ENCODE measurements around the gene UNC5C.
"Not testable (repeated sequence)": the region's sequence is repeated elsewhere in the genome, so short reads cannot be mapped to it uniquely, and the experiment has no call there.

GRCh38 chr4:95134016-95134415 is 414.8 kb downstream of the UNC5C start:
- TF ChIP-seq FOXA1 (IDR thresholded peaks at IDR 0.05); ELF4 (IDR thresholded peaks at IDR 0.05); FOXM1 (IDR thresholded peaks at IDR 0.05; ENCODE audit: borderline replicate concordance); FOXK2 (IDR thresholded peaks at IDR 0.05); TARDBP (IDR thresholded peaks at IDR 0.05); BHLHE40 (IDR thresholded peaks at IDR 0.05; ENCODE audit: borderline replicate concordance); CTBP1 (IDR thresholded peaks at IDR 0.05; ENCODE audit: borderline replicate concordance); NFRKB (IDR thresholded peaks at IDR 0.05); SP1 (IDR thresholded peaks at IDR 0.05); L3MBTL2 (conservative IDR thresholded peaks at IDR 0.05); HDGF (IDR thresholded peaks at IDR 0.05; ENCODE audit: borderline replicate concordance): not testable (repeated sequence)

All from HEK293T (cell line).